Stomach (tissue), 4 donors: ENCODE measurements around the gene AGPAT4.

Source experiments
- CTCF ChIP-seq, 7 experiments: fragments of 450-650 bp in 4 of 7; fragments of 200-600 bp in 3 of 7; sonication (generic) in 3 of 7; IDR thresholded peaks; one replicate each; pipeline ENCODE4 v1.5.1; 2016 to 2019; ENCODE audit warnings: antibody characterized with exemption in 7 of 7, control low read depth in 2 of 7, mild to moderate bottlenecking in 1 of 7
- POLR2AphosphoS5 ChIP-seq, 3 donors: sonication (generic); formaldehyde crosslinking; IDR thresholded peaks; one replicate each; pipeline ENCODE4 v1.6.1; 2016; ENCODE audit warnings: antibody characterized with exemption in 3 of 3

- TF ChIP-seq POLR2AphosphoS5 (IDR thresholded peaks at IDR 0.05) (no peak), CTCF (IDR thresholded peaks at IDR 0.05) (no peak)
Observed at GRCh38 chr6:161130541-161130940, 143.3 kb downstream of the AGPAT4 start.
